ENCODE data around the gene PRKCA.

DNA sequence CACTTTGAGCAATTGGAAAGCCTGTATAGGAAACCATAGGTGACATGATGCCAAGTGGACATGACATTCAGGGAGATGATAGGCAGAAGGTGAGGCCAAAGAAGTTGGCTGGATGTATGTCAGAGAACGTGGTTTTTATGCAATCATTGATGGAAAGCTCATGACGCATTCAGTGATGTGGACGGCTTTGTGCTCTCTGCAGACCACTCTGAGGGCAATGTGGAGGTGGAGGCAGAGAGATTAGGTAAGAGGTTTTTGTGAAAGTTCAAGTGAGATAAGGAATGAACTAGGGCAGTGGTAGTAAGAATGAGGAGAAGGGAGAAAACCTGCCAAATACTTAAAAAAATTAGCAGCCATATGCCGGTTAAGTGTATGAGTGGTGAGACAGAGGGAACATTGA is 99.0 kb downstream of the PRKCA start:
- TF ChIP-seq POLR2A (IDR thresholded peaks at IDR 0.05; ENCODE audit: low read depth, low read length) (no peak), POLR2AphosphoS5 (IDR thresholded peaks at IDR 0.05; ENCODE audit: low read depth, low read length) (no peak), TAF1 (IDR thresholded peaks at IDR 0.05; ENCODE audit: borderline replicate concordance, low read depth, low read length) (no peak)
